IPS-11a (cell line): ENCODE results near the gene OR5K1.

Experiments
- H3K4me3 ChIP-seq: one replicate; pipeline ENCODE4 v1.5.1; 2013; ENCODE audit warnings: low read depth, low read length, control low read depth

The OR5K1 gene

GRCh38 chr3:98513736-98514135 is 50.7 kb downstream of the OR5K1 start:
- no peak overlapping the region for H3K4me3 ChIP-seq

- H3K4me3 ChIP-seq, result no peak overlapping the region
These were observed 51.9 kb downstream of the OR5K1 start for GRCh38 chr3:98514948-98515347.

GRCh38 chr3:98518816-98519215 is 55.8 kb downstream of the OR5K1 start:
- H3K4me3 ChIP-seq, result no peak overlapping the region

- H3K4me3 ChIP-seq, result no peak overlapping the region
These were observed 56.4 kb downstream of the OR5K1 start for GRCh38 chr3:98519351-98519750.

- peak overlapping the region; percentile 71 for H3K4me3 ChIP-seq
These were observed 59.0 kb downstream of the OR5K1 start for GRCh38 chr3:98521897-98522543.
